Esophagus squamous epithelium (tissue), 5 donors: Measurements from ENCODE around the gene TRNP1. TPM values are rescaled to one million over a fixed set of nuclear protein-coding genes. Genes with fewer than 3 reads are reported as not detected.

Source experiments
- DNase-seq: peaks from one replicate; lab custom pipeline; 2025; lab: John Stamatoyannopoulos, UW
- H3K27ac ChIP-seq, 4 donors: fragments of 200-600 bp; sonication (generic); one replicate each; pipeline ENCODE4 v1.5.1; 2016 to 2019; ENCODE audit warnings: mild to moderate bottlenecking in 1 of 4
- H3K27me3 ChIP-seq, 4 donors: fragments of 200-600 bp; sonication (generic); 1 replicate in 3 of 4; 2 replicates in 1 of 4; pipeline versions ENCODE4 v1.5.1 to v1.6.0; 2017 to 2021; ENCODE audit warnings: antibody characterized with exemption in 1 of 4
- H3K36me3 ChIP-seq, 3 donors: fragments of 200-600 bp; sonication (generic); one replicate each; pipeline ENCODE4 v1.5.1; 2016 to 2019
- H3K4me1 ChIP-seq, 3 donors: fragments of 200-600 bp; sonication (generic); one replicate each; pipeline ENCODE4 v1.5.1; 2017 to 2019
- H3K4me3 ChIP-seq, 4 donors: fragments of 200-600 bp; sonication (generic); 1 replicate in 3 of 4; 2 replicates in 1 of 4; pipeline ENCODE4 v1.5.1; 2016 to 2019; ENCODE audit warnings: mild to moderate bottlenecking in 2 of 4, moderate library complexity in 1 of 4
- H3K9me3 ChIP-seq, 3 donors: fragments of 200-600 bp; sonication (generic); one replicate each; pipeline ENCODE4 v1.5.1; 2016 to 2019
- POLR2A ChIP-seq, 4 donors: fragments of 450-650 bp; IDR thresholded peaks; one replicate each; pipeline ENCODE4 v1.6.1; 2017; ENCODE audit warnings: antibody characterized with exemption in 4 of 4, mild to moderate bottlenecking in 4 of 4, moderate library complexity in 3 of 4
- WGBS, 2 donors: methylation state at CpG; one replicate each; pipeline ENCODE4 v1.1.5; 2018; 5-methylcytosine and 5-hydroxymethylcytosine counted together
- intact Hi-C: fragments of 100-400 bp; cut with DNase I; formaldehyde crosslinking; loops from one replicate; pipeline ENCODE4 v1.15.0; 2022
- total RNA-seq, 4 donors: library from RNA; depleted of rRNA; stranded (reverse); fragments of >200 nt; gene quantifications; one replicate each; pipeline ENCODE4 v1.1.0, GENCODE V29; 2016
- TF ChIP-seq, protein P1 (sequence below), 6 experiments: fragments of 450-650 bp in 4 of 6; fragments of 200-600 bp in 2 of 6; sonication (generic) in 2 of 6; IDR thresholded peaks; one replicate each; pipeline ENCODE4 v1.5.1; 2016 to 2019; ENCODE audit warnings: antibody characterized with exemption in 6 of 6, mild to moderate bottlenecking in 4 of 6, moderate library complexity in 4 of 6
- donor health status: DM: yes; HTN: yes; CAD: no.

Gene TRNP1
- total RNA-seq, 4 donors from 2014 or later: 26.9 to 208 (median 64.5) TPM

DNA sequence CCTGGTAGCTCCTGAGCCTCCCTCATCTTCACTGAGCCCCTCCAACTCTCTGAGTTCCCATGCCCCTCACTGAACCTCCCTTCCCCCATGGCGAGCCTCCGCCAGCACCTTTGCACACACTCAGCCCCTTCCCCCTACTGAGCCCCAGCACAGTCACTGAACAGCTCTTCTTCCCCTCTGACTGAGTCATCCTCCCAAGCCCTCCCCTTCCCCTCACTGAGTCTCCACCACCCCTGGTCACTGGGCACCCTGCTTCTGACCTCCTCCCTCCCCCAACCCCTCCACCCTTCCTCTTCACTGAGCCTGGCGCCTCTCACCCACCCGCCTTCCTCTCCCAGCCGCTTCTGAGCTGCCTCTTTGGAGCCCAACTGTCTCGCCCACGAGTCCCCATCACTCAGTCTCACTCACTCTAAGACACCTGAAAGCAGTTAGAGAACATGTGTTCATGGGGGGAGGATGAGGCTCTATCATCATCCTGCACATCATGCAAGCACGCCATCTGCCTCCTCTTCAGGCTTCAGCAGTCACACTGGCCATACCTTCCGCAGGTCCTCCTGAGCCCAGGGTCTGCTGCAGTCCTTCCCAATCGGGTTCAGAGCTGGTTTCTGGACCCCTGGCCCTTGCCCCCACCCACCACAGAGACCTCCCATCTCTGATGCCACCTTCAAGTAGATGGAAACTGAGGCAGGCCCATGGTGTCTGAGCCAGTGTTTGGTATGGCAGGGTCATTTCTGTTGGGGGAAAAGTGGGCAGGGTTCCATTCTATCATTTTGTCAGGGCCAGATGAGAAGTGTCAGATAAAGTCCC, 2.0 kb upstream of the TRNP1 start:
- TF ChIP-seq POLR2A (IDR thresholded peaks at IDR 0.05): no peak
- TF ChIP-seq, protein P1, sequence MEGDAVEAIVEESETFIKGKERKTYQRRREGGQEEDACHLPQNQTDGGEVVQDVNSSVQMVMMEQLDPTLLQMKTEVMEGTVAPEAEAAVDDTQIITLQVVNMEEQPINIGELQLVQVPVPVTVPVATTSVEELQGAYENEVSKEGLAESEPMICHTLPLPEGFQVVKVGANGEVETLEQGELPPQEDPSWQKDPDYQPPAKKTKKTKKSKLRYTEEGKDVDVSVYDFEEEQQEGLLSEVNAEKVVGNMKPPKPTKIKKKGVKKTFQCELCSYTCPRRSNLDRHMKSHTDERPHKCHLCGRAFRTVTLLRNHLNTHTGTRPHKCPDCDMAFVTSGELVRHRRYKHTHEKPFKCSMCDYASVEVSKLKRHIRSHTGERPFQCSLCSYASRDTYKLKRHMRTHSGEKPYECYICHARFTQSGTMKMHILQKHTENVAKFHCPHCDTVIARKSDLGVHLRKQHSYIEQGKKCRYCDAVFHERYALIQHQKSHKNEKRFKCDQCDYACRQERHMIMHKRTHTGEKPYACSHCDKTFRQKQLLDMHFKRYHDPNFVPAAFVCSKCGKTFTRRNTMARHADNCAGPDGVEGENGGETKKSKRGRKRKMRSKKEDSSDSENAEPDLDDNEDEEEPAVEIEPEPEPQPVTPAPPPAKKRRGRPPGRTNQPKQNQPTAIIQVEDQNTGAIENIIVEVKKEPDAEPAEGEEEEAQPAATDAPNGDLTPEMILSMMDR (IDR thresholded peaks at IDR 0.05): no peak
- Histone ChIP-seq H3K36me3 (no peaks in the 10 kb centered on the region), H3K4me1 (peaks cover 23 to 37% (median 25%) of the 10 kb centered on the region in 3 donors), H3K27me3 (peaks cover 0 to 58% (median 0%) of the 10 kb centered on the region in 4 donors), H3K9me3 (no peaks in the 10 kb centered on the region), H3K27ac (no peak overlapping the region), H3K4me3 (no peak overlapping the region)
- DNase-seq: no peak
- 47 to 63% methylated on average over 9 to 10 of the region's 10 CpGs for WGBS, 2 donors
- intact Hi-C loops: loop anchor here (10.0 kb wide), 1 partner anchor 103 kb away; no protein-coding TSS in a partner anchor

DNA sequence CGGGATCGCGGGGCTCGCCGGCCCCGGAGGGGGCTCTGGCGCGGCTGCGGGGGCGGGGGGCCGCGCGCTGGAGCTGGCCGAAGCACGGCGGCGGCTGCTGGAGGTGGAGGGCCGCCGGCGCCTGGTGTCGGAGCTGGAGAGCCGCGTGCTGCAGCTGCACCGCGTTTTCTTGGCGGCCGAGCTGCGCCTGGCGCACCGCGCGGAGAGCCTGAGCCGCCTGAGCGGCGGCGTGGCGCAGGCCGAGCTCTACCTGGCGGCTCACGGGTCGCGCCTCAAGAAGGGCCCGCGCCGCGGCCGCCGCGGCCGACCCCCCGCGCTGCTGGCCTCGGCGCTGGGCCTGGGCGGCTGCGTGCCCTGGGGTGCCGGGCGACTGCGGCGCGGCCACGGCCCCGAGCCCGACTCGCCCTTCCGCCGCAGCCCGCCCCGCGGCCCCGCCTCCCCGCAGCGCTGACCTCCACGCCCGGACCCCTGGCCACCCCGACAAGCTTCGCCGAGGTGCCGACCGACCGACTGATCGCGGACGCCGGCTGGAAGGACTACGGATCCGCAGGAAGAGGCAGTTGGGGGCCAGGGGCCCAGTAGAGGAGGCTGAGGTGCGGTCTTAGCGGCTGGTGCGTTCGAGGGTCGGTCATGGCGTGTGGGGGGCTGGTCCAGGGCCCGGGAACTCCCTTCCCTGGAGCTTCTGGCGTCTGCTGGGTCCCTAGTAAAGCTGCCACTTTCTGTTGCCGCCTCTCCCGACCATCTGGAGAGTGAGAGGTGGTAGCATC, 711 bp downstream of the TRNP1 start:
- Histone ChIP-seq H3K27me3 (peaks cover 0 to 54% (median 0%) of the 10 kb centered on the region in 4 donors), H3K9me3 (no peaks in the 10 kb centered on the region), H3K27ac (peak overlapping the region; percentile 81 to 93 (median 88)), H3K4me3 (peak overlapping the region; percentile 62 to 90 (median 81)), H3K4me1 (peaks cover 38 to 64% (median 48%) of the 10 kb centered on the region in 3 donors), H3K36me3 (no peaks in the 10 kb centered on the region)
- intact Hi-C loops: loop anchor here (10.0 kb wide), 1 partner anchor 101 kb away; no protein-coding TSS in a partner anchor
- 4 to 5% methylated on average over 11 to 32 of the region's 97 CpGs for WGBS, 2 donors
- no peak for DNase-seq
- TF ChIP-seq, protein P1 (IDR thresholded peaks at IDR 0.05): no peak
- TF ChIP-seq POLR2A (IDR thresholded peaks at IDR 0.05): no peak

DNA sequence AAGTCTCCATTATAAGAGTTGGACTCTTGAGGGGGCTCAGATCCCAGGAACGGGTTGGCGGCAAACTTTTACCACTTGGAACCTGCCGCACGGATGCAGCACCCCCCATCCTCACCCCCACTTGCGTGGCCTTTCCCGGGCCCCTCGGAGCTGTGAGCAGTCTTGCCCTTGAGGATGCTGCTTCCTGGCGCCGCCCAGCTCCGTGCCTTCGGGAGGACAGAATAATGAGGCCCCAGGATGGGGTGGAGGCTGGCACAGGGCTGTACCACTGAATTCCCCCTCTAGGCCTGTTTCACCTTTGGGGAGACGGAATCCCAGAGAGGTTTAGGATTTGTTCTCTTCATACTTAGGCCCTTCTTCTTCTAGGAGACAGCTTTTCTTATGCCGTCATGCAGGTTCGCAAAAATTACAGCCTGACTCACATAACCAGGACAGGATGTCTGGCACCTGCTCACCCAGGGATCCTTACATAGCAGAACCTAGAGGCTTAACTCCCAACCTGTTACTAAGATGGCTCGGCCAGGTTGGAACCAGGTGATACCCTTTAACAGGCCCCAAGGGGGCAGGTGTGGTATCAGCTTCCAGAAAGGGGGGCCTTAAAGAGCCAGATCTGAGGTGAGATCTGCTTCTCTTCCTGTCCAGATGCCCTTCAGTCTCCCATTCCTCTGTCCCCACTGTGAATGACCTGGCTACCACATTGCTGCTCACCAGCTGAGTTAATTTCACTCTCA, 1.5 kb downstream of the TRNP1 start:
- peaks cover 0 to 54% (median 0%) of the 10 kb centered on the region in 4 donors for H3K27me3 ChIP-seq
- H3K27ac ChIP-seq: peak overlapping the region; percentile 81 to 93 (median 88)
- peak overlapping the region; percentile 62 to 90 (median 81) for H3K4me3 ChIP-seq
- WGBS, 2 donors: 21 to 53% methylated on average over 4 to 9 of the region's 15 CpGs
- DNase-seq: no peak
- no peak for TF ChIP-seq POLR2A (IDR thresholded peaks at IDR 0.05)
- TF ChIP-seq, protein P1 (IDR thresholded peaks at IDR 0.05): no peak
- H3K9me3 ChIP-seq: no peaks in the 10 kb centered on the region
- peaks cover 45 to 71% (median 56%) of the 10 kb centered on the region in 3 donors for H3K4me1 ChIP-seq
- intact Hi-C loops: loop anchor here (5.0 to 10.0 kb wide), 2 partner anchors 37 to 100 kb away; no protein-coding TSS in a partner anchor
- H3K36me3 ChIP-seq: no peaks in the 10 kb centered on the region

DNA sequence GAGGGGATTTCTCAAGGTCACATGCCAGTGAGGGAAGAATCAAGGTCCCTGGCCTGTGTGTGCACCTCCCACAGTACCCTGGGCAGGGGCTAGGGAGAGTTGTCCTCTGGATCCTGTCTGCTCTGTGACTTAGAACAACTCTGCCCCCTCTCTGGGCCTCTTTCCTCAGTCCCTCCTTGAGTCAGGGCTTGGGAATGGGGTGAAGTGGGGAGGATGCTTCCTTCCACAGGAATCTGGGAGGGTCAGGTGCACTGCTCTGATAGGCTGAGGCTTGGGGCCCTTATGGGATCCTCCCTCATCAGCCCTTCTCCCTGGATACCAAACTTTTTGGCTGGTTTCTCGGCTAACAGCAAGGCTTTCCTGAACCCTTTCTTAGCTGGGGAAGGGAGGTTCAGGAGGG, 2.5 kb downstream of the TRNP1 start:
- peak overlapping the region in 3 of 4 donors; percentile 62 to 90 (median 73) for H3K4me3 ChIP-seq
- intact Hi-C loops: loop anchor here (5.0 to 10.0 kb wide), 2 partner anchors 36 to 99 kb away; no protein-coding TSS in a partner anchor
- no peak for DNase-seq
- H3K27me3 ChIP-seq: peaks cover 0 to 52% (median 0%) of the 10 kb centered on the region in 4 donors
- no peaks in the 10 kb centered on the region for H3K36me3 ChIP-seq
- WGBS, 2 donors: 60% methylated on average over 1 of the region's 1 CpG; no CpG with 5 or more reads in 1 of the 2 donors
- peak overlapping the region; percentile 36 to 93 (median 76) for H3K27ac ChIP-seq
- TF ChIP-seq, protein P1 (IDR thresholded peaks at IDR 0.05): no peak
- TF ChIP-seq POLR2A (IDR thresholded peaks at IDR 0.05): no peak
- H3K4me1 ChIP-seq: peaks cover 55 to 82% (median 67%) of the 10 kb centered on the region in 3 donors
- no peaks in the 10 kb centered on the region for H3K9me3 ChIP-seq
